Endothelial cell (in vitro differentiated cells): ENCODE data around the gene SURF2. TPM values are rescaled to one million over a fixed set of nuclear protein-coding genes. Genes with fewer than 3 reads are reported as not detected.

Experiments used
- DNase-seq: peaks from one replicate; pipeline ENCODE4 v3.0.0; 2021; ENCODE audit warnings: low spot score
- H3K27ac Mint-ChIP-seq: one replicate; pipeline ENCODE4 v1.8.0; 2021; ENCODE audit warnings: mixed read lengths, inconsistent platforms; ENCODE audit not compliant: unreplicated experiment
- H3K27me3 Mint-ChIP-seq: one replicate; pipeline ENCODE4 v1.8.0; 2021; ENCODE audit warnings: mild to moderate bottlenecking, moderate library complexity, mixed read lengths, inconsistent platforms; ENCODE audit not compliant: unreplicated experiment
- H3K36me3 Mint-ChIP-seq: one replicate; pipeline ENCODE4 v1.8.0; 2021; ENCODE audit warnings: mild to moderate bottlenecking, low read depth, mixed read lengths, inconsistent platforms; ENCODE audit not compliant: unreplicated experiment
- H3K4me1 Mint-ChIP-seq: one replicate; pipeline ENCODE4 v1.8.0; 2021; ENCODE audit warnings: mild to moderate bottlenecking, mixed read lengths, inconsistent platforms; ENCODE audit not compliant: unreplicated experiment
- H3K4me3 Mint-ChIP-seq: one replicate; pipeline ENCODE4 v1.8.0; 2021; ENCODE audit warnings: mild to moderate bottlenecking, mixed read lengths, inconsistent platforms; ENCODE audit not compliant: unreplicated experiment
- H3K9me3 Mint-ChIP-seq: one replicate; pipeline ENCODE4 v1.8.0; 2021; ENCODE audit warnings: mixed read lengths, inconsistent platforms; ENCODE audit not compliant: unreplicated experiment
- total RNA-seq: library from RNA; stranded (reverse); fragmentation: NEBNext Ultra II Directional; extraction: Animal tissue kit (Norgen Biotek cat#: 25700); gene quantifications from one replicate; pipeline ENCODE4 v1.2.1, GENCODE V29; 2021; ENCODE audit not compliant: unreplicated experiment
- TF ChIP-seq, protein P1 (sequence below): fragments of 200-600 bp; sonication (generic); IDR thresholded peaks from one replicate; pipeline ENCODE4 v1.5.0; 2021; ENCODE audit warnings: antibody characterized with exemption; ENCODE audit not compliant: unreplicated experiment

The SURF2 gene
- total RNA-seq, 1 donor from 2014 or later, result 11.9 TPM

DNA sequence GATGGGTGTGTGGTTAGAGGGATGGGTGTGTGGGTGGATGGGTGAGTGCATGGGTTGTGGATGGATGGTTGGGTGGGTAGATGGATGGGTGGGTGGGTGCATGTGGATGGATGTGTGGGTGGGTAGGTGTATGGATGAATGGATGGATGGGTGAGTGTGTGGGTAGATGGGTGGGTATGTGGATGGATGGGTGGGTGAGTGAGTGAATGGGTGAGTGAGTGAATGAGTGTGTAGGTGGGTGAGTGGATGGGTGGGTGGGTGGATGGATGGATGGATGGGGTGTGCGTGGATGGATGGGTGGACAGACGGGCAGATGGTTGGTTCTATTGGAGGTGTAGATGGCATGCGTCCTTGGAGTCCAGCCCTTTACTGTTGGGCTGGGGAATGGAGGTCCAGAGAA lies 37.0 kb downstream of the SURF2 start:
- no peaks in the 10 kb centered on the region for H3K9me3 Mint-ChIP-seq
- H3K27me3 Mint-ChIP-seq, result peaks cover 8% of the 10 kb centered on the region
- H3K36me3 Mint-ChIP-seq, result no peaks in the 10 kb centered on the region
- no peaks in the 10 kb centered on the region for H3K4me1 Mint-ChIP-seq
- TF ChIP-seq, protein P1, sequence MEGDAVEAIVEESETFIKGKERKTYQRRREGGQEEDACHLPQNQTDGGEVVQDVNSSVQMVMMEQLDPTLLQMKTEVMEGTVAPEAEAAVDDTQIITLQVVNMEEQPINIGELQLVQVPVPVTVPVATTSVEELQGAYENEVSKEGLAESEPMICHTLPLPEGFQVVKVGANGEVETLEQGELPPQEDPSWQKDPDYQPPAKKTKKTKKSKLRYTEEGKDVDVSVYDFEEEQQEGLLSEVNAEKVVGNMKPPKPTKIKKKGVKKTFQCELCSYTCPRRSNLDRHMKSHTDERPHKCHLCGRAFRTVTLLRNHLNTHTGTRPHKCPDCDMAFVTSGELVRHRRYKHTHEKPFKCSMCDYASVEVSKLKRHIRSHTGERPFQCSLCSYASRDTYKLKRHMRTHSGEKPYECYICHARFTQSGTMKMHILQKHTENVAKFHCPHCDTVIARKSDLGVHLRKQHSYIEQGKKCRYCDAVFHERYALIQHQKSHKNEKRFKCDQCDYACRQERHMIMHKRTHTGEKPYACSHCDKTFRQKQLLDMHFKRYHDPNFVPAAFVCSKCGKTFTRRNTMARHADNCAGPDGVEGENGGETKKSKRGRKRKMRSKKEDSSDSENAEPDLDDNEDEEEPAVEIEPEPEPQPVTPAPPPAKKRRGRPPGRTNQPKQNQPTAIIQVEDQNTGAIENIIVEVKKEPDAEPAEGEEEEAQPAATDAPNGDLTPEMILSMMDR, result no peak
- DNase-seq, result no peak
- no peak overlapping the region for H3K27ac Mint-ChIP-seq
- no peak overlapping the region for H3K4me3 Mint-ChIP-seq

DNA sequence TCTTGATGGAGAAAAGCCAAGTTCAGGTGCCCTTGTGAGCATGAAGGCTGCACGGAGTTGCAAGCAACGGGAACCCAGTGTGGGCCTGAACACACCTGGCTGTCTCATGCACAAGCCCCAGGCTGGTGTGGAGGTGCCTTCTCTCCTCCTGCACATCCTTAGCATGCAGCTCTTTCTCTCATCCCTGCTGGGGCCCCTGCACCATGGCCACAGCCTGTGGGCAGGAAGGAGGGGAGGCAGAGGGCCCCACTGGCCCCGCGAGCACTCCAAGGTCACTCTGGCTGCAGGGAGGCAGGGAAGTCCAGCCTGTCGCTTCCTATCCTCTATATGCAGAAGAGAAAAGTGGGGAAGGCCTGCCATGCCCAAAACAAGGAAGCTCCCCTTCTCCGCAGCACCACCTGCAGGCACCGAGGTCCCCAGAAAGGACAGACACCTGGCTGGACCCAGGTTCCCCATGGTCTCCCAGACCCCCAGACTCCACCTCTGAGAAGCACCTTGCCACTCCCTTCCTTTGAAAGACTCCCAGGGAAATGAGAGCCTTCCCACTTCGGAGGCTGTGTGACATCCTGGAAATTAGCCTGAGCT lies 38.4 kb downstream of the SURF2 start:
- H3K27ac Mint-ChIP-seq, result no peak overlapping the region
- H3K4me1 Mint-ChIP-seq, result no peaks in the 10 kb centered on the region
- no peak for DNase-seq
- no peaks in the 10 kb centered on the region for H3K9me3 Mint-ChIP-seq
- H3K27me3 Mint-ChIP-seq, result peaks cover 8% of the 10 kb centered on the region
- TF ChIP-seq, protein P1, result no peak
- H3K4me3 Mint-ChIP-seq, result no peak overlapping the region
- no peaks in the 10 kb centered on the region for H3K36me3 Mint-ChIP-seq

DNA sequence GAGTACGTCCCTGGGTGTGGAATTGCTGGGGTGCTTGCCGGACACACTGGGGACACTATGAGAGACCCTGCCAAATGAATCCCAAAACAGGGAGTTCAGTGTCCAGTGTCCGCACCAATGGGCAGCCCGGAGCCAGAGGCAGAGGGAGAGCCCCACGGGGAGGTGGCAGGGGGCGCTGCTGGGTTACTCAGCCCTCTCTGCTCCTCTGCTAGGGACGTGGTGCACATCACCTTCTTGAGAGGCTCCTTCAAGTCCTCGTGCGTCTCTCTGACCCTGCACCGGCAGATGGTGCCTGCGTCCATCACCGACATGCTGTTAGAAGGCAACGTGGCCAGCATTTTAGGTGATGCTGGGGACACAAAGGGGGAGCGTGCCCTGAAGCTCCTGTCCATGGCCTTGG lies 40.6 kb downstream of the SURF2 start:
- Mint-ChIP-seq H3K4me3 (no peak overlapping the region), H3K9me3 (no peaks in the 10 kb centered on the region), H3K36me3 (no peaks in the 10 kb centered on the region), H3K4me1 (no peaks in the 10 kb centered on the region), H3K27ac (no peak overlapping the region), H3K27me3 (peaks cover 8% of the 10 kb centered on the region)
- peak; percentile 65 for DNase-seq
- TF ChIP-seq, protein P1, result peak; percentile 13

DNA sequence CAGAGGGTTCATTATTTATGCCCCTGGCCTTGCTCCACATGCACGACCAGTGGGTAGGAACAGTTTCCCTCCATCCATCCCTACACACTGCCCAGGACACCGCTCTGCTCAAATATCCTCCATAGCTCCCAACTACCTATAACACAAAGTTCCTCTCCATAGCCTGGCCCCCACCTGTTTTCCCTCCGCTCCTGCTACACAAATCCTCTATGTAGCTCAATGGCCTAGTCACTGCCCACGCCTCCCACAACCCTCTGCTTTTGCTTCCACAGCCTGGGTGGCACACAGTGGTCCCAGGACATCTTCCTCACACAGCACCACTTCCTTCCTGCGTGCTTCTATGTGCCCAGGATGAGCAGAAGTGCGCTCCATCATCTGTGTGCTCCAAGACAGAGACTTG lies 41.0 kb downstream of the SURF2 start:
- Mint-ChIP-seq H3K4me3 (no peak overlapping the region), H3K27ac (no peak overlapping the region), H3K9me3 (no peaks in the 10 kb centered on the region), H3K27me3 (peaks cover 8% of the 10 kb centered on the region), H3K4me1 (no peaks in the 10 kb centered on the region), H3K36me3 (no peaks in the 10 kb centered on the region)
- TF ChIP-seq, protein P1, result no peak
- DNase-seq, result no peak

DNA sequence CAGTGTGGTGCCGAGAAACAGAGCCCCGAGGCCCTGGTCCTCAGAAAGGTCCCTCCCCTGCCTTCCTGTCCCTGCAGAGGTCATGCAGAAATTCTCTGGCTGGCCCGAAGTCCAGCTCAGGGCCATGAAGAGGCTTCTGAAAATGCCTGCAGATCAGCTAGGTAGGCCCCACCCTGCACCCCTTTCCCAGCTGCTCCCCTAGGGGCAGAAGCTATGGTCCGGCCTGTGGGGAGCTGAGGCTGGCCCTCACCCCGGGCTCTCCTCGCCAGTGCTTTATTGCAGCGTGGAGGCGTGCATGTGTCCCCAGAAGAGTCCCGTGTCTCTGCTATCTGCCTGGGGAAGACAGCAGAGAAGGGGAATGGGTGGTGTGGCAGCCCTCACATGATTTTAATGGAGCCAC lies 41.5 kb downstream of the SURF2 start:
- H3K27ac Mint-ChIP-seq, result no peak overlapping the region

More for the DNA sequence above, 41.5 kb downstream of the SURF2 start:
- H3K4me1 Mint-ChIP-seq, result no peaks in the 10 kb centered on the region
- H3K27me3 Mint-ChIP-seq, result peaks cover 8% of the 10 kb centered on the region
- TF ChIP-seq, protein P1, result no peak
- DNase-seq, result no peak
- no peaks in the 10 kb centered on the region for H3K9me3 Mint-ChIP-seq
- no peak overlapping the region for H3K4me3 Mint-ChIP-seq
- H3K36me3 Mint-ChIP-seq, result no peaks in the 10 kb centered on the region
